Measurements from ENCODE around the gene CDADC1.
"Not testable (repeated sequence)": the region's sequence is repeated elsewhere in the genome, so short reads cannot be mapped to it uniquely, and the experiment has no call there.

The CDADC1 gene

GRCh38 chr13:49319951-49320350 lies 72.2 kb downstream of the CDADC1 start:
- DNase-seq = no peak

- DNase-seq = no peak
Measured at GRCh38 chr13:49320975-49321374, 73.2 kb downstream of the CDADC1 start.

GRCh38 chr13:49322702-49323101 lies 75.0 kb downstream of the CDADC1 start:
- DNase-seq = no peak

- no peak for DNase-seq
Measured at GRCh38 chr13:49323344-49323743, 75.6 kb downstream of the CDADC1 start.

- DNase-seq = no peak
Measured at GRCh38 chr13:49326222-49326917, 78.6 kb downstream of the CDADC1 start.

GRCh38 chr13:49327145-49327544 lies 79.4 kb downstream of the CDADC1 start:
- not testable (repeated sequence) for DNase-seq

GRCh38 chr13:49329831-49330545 lies 82.3 kb downstream of the CDADC1 start:
- DNase-seq = no peak

- no peak for DNase-seq
Measured at GRCh38 chr13:49330546-49330864, 82.8 kb downstream of the CDADC1 start.

- DNase-seq = no peak
Measured at GRCh38 chr13:49336655-49337054, 88.9 kb downstream of the CDADC1 start.

GRCh38 chr13:49340161-49340560 lies 92.4 kb downstream of the CDADC1 start:
- no peak for DNase-seq

- DNase-seq = no peak
Measured at GRCh38 chr13:49341517-49341916, 93.8 kb downstream of the CDADC1 start.

- DNase-seq = no peak
Measured at GRCh38 chr13:49341941-49342340, 94.2 kb downstream of the CDADC1 start.

GRCh38 chr13:49342454-49342853 lies 94.7 kb downstream of the CDADC1 start:
- DNase-seq = no peak
